Glutamatergic neuron (in vitro differentiated cells): Measurements from ENCODE around the gene BICDL2. TPM values are rescaled to one million over a fixed set of nuclear protein-coding genes. Genes with fewer than 3 reads are reported as not detected.

Experiments used
- DNase-seq: peaks from one replicate; pipeline ENCODE4 v3.0.0; 2022
- H3K27ac Mint-ChIP-seq: one replicate; pipeline ENCODE4 v1.8.0; 2020; ENCODE audit warnings: mild to moderate bottlenecking, mixed read lengths, inconsistent platforms; ENCODE audit not compliant: unreplicated experiment
- H3K27me3 Mint-ChIP-seq: one replicate; pipeline ENCODE4 v1.8.0; 2020; ENCODE audit warnings: mild to moderate bottlenecking, moderate library complexity, mixed read lengths, inconsistent platforms; ENCODE audit not compliant: unreplicated experiment
- H3K36me3 Mint-ChIP-seq: one replicate; pipeline ENCODE4 v1.8.0; 2020; ENCODE audit warnings: mild to moderate bottlenecking, mixed read lengths, inconsistent platforms; ENCODE audit not compliant: unreplicated experiment
- H3K4me1 Mint-ChIP-seq: one replicate; pipeline ENCODE4 v1.8.0; 2020; ENCODE audit warnings: mild to moderate bottlenecking, low read depth, mixed read lengths, inconsistent platforms; ENCODE audit not compliant: unreplicated experiment
- H3K4me3 Mint-ChIP-seq: one replicate; pipeline ENCODE4 v1.8.0; 2020; ENCODE audit warnings: mild to moderate bottlenecking, mixed read lengths, inconsistent platforms; ENCODE audit not compliant: unreplicated experiment
- H3K9me3 Mint-ChIP-seq: one replicate; pipeline ENCODE4 v1.8.0; 2020; ENCODE audit warnings: mild to moderate bottlenecking, moderate library complexity, mixed read lengths, inconsistent platforms; ENCODE audit not compliant: unreplicated experiment
- total RNA-seq: library from RNA; stranded (reverse); fragmentation: NEBNext Ultra II Directional; extraction: Animal tissue kit (Norgen Biotek cat#: 25700); gene quantifications from one replicate; pipeline ENCODE4 v1.2.1, GENCODE V29; 2021; ENCODE audit not compliant: unreplicated experiment
- TF ChIP-seq, protein P1 (sequence below): fragments of 200-600 bp; sonication (generic); IDR thresholded peaks from one replicate; pipeline ENCODE4 v1.5.0; 2021; ENCODE audit not compliant: partially characterized antibody, unreplicated experiment

Gene BICDL2
- total RNA-seq, 1 donor from 2014 or later, result not detected

DNA sequence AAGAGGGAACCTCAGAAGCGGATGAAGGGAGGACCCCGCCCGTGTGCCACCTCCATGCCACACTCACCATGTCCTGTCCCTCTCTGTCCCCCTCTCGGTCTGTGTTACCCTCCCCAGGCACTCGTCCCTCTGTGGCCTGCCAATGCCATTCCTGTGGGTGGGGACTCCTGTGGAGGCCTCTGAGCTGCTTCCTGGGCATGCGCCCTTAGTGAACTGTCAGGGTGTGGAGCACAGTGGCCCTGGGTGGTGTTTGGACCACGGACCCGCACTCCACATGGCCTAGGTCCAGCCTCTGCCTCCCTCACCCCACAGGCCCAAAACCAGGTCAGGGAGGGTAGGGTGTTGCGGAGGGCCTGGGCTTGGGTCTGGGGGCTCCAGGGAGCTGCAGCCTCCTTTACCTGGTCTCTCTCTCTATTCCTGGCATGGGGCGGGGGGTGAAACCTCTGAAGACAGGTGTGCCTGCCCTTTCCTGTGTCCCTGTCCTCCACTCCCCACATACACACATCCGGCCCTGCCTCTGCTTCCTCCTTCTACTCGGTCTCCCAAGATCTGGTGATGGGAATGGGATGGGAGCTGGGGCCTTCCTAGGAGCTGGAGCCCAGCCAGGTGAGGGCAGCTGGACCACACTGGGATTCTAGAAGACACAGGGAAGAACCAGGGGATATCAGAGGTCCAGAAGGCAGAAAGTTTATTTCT is 45.0 kb downstream of the BICDL2 start:
- no peaks in the 10 kb centered on the region for H3K9me3 Mint-ChIP-seq
- no peaks in the 10 kb centered on the region for H3K4me1 Mint-ChIP-seq
- H3K27ac Mint-ChIP-seq, result no peak overlapping the region
- DNase-seq, result no peak
- peaks cover 3% of the 10 kb centered on the region for H3K27me3 Mint-ChIP-seq
- no peak overlapping the region for H3K4me3 Mint-ChIP-seq
- H3K36me3 Mint-ChIP-seq, result no peaks in the 10 kb centered on the region
- TF ChIP-seq, protein P1, sequence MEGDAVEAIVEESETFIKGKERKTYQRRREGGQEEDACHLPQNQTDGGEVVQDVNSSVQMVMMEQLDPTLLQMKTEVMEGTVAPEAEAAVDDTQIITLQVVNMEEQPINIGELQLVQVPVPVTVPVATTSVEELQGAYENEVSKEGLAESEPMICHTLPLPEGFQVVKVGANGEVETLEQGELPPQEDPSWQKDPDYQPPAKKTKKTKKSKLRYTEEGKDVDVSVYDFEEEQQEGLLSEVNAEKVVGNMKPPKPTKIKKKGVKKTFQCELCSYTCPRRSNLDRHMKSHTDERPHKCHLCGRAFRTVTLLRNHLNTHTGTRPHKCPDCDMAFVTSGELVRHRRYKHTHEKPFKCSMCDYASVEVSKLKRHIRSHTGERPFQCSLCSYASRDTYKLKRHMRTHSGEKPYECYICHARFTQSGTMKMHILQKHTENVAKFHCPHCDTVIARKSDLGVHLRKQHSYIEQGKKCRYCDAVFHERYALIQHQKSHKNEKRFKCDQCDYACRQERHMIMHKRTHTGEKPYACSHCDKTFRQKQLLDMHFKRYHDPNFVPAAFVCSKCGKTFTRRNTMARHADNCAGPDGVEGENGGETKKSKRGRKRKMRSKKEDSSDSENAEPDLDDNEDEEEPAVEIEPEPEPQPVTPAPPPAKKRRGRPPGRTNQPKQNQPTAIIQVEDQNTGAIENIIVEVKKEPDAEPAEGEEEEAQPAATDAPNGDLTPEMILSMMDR, result no peak

DNA sequence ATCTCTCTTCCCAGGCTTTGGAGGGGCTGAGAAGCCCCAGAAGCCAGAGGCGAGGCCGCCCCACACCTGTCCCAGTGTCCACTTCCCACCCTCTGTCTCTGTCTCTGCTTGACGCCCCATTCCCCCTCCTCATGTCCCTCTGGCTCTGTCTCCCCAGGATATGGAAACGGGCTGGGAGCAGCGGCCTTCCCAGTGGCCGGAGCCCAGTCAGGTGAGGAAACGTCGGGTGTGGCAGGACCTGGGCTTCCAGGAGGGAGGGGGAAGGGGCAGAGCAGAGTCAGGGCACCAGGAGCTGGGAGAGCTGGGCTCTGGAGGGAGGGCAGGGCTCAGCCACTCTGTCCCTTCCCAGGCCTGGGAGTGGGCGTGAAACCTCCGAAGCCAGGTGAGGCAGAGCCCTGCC is 45.9 kb downstream of the BICDL2 start:
- no peak for DNase-seq
- Mint-ChIP-seq H3K27ac (no peak overlapping the region), H3K9me3 (no peaks in the 10 kb centered on the region), H3K4me1 (no peaks in the 10 kb centered on the region), H3K27me3 (peaks cover 2% of the 10 kb centered on the region), H3K36me3 (no peaks in the 10 kb centered on the region), H3K4me3 (no peak overlapping the region)
- TF ChIP-seq, protein P1, result no peak

DNA sequence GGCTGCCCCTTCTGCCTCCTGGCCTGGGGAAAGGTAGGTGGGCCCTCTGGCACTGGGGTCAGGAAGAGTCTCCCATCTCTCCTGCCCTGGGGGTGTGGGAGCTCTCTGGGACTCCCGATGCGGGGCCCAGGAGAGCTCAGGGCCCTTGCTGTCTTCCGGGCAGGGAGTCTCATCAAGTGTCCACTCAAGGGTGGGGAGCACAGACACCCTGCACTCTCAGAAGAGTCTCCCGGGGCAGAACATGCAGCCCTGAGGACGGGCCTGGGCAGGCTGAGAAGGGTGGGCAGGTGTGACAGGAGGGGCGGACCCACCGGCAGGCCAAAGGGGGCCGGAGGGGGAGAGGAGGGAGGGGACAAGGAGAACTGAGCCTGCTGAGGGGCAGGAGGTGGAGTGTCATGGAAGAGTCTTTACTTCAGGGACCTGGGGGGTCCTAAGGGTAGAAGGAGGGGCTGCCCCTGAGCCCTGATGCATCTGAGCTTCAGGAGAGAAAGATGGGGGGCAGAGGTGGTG is 48.1 kb downstream of the BICDL2 start:
- no peak for DNase-seq
- Mint-ChIP-seq H3K4me3 (no peak overlapping the region), H3K27ac (no peak overlapping the region), H3K4me1 (no peaks in the 10 kb centered on the region), H3K36me3 (no peaks in the 10 kb centered on the region), H3K9me3 (no peaks in the 10 kb centered on the region), H3K27me3 (peaks cover 4% of the 10 kb centered on the region)
- TF ChIP-seq, protein P1, result no peak

DNA sequence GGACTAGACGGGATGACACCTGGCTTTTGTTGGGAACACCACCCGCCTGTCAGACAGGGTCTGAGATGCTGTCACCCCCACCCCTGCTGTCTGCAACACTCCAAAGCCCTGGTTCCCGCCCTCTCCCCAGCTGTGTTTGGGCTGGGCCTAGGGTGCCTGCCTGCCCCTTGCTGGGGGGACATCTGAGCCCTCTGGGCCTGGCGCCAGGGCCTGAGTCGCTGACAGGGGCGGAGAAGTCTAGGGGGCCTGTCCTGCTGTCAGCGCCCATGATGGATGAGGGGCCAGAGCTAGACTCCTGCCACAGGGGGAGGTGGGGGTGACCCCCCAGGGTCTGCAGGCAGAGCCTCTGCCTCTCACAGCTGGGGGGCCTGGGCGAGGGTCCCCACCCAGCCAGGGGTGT is 48.9 kb downstream of the BICDL2 start:
- Mint-ChIP-seq H3K27me3 (peaks cover 4% of the 10 kb centered on the region), H3K9me3 (peaks cover 3% of the 10 kb centered on the region), H3K4me3 (no peak overlapping the region), H3K36me3 (no peaks in the 10 kb centered on the region), H3K4me1 (no peaks in the 10 kb centered on the region), H3K27ac (no peak overlapping the region)
- TF ChIP-seq, protein P1, result no peak
- DNase-seq, result no peak

DNA sequence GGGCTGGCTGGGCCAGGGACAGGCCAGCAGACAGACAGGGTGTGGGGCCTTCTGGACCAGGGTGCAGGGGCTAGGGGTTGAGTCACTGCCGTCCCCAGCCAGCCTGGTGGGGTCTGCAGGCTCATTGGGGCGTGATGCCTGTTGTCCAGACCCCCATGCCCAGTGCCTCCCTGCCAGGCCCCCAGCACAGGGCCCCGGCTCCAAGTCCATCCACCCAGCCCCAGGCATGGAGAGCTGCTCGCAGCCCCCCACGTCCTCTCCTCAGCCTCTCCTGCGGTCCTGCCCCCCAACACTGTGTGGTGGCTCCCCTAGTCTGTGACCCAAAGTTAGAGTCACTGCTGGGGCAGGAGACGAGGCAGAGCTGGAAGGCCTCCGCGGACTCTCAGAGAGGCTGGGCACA is 49.5 kb downstream of the BICDL2 start:
- TF ChIP-seq, protein P1, result no peak
- DNase-seq, result no peak

More for the DNA sequence above, 49.5 kb downstream of the BICDL2 start:
- H3K27me3 Mint-ChIP-seq, result peaks cover 4% of the 10 kb centered on the region
- no peak overlapping the region for H3K4me3 Mint-ChIP-seq
- H3K4me1 Mint-ChIP-seq, result no peaks in the 10 kb centered on the region
- no peak overlapping the region for H3K27ac Mint-ChIP-seq
- no peaks in the 10 kb centered on the region for H3K36me3 Mint-ChIP-seq
- peaks cover 3% of the 10 kb centered on the region for H3K9me3 Mint-ChIP-seq
